Stimulated activated CD8-positive, alpha-beta memory T cell treated with anti-CD3 and anti-CD28 coated beads, Interleukin-4, amount 100 ng/mL, for 24 hours (primary cell): ENCODE results near the gene TSPAN9.

Source experiments
- DNase-seq: peaks from one replicate; pipeline ENCODE4 v3.0.0-alpha.2; 2020; ENCODE audit warnings: low read depth

Gene TSPAN9

DNA sequence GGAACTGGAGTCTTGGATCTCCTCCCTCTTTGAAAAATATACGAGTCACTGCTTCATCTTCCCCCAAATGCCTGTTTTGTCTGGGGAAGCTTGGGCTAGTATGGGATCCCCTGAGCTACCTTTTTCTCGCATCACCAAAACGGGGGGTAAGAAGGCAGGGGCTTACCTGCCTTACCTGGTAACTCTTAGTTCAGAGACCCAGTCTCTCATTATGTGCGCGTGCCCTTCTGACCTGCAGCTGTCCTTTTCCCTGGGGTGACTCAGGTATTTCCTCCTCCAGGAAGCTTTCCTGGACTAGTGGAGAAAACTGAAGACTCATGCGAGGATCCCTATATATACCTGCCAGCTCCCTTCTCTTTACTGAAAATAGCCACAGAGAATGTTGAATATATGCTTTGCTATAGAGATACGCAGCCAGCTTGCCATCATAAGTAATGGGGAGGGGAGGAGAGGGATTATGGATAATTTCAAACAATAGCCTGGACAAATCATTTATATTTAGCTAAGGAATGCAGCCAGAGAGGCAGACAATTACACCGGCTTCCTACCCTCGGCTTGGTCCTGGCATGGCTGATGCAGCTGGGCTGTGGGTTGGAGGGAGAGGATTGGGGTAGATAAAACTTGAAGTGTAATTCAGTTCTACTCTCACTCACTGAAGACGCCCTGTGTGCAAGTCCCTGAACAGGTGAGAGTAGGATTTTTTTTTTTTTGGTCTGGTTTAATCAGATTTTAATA, 1.1 kb downstream of the TSPAN9 start:
- DNase-seq, result no peak

DNA sequence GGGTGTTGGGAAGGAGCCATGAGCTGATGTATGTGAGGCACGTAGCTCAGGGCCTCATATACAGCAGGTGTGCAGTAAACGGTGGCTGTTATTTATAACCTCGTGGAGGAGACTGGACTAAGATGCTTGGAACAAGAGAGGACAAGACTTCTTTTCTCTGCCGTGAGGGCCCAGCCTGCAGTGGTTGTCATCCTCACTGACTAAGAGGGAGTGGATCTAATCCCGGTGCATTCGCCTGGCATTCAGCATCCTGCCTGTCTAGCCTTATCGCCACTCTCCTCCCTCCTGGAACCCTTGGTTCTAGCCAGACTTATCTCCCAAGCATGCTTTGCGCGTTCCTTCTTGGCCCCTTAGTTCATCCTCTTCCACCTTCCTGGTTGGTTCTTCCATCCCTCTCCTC, 3.9 kb downstream of the TSPAN9 start:
- DNase-seq, result no peak

DNA sequence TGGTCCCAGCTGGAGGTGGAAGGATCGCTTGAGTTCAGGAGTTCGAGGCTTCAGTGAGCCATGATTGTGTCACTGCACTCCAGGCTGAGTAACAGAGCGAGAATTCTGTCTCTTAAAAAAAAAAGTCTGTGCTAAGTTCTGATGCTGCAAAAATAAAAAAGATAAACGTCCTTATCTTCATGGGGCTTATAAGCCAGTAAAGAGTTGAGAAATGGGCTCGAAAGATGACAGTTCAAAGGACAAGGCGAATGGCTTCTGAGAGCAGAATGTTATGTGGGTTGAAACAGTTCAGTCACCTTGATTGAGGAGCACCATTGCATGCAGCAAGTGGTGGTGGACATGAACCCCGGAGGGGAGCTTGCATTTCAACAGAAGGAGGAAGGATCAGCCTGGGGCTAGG, 4.7 kb downstream of the TSPAN9 start:
- no peak for DNase-seq

DNA sequence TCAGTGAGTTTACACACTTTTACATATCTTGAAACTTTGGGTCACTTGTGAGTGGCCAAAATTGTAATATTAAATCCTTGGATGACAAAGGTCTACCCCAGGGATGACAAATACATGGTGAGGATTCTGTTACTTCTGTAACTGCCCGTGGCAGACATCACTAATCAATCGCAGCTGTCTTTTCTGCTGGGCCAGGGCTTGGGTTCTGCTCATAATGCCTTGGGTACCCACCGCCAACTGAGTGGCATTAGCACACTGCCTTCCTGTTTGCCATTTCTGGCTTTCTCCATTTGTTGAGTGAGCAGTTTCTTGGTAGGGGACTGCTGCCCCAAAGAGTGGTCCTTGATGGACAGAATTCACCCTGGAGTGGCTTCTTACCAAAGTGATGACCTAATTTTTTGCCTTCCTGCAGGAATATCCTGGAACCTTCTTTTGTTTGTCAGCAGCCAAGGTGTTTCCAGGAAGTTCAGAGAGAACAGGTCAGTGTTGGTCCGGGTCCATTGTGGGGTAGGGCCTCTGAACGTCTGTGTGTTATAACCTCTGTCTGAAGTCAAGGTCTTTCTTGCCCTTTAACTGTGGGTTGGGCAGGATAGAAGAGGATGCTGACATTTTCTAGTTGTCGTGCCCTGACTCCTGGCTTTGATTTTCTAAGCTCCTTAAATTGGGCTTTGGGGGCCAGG, 6.2 kb downstream of the TSPAN9 start:
- DNase-seq, result no peak

DNA sequence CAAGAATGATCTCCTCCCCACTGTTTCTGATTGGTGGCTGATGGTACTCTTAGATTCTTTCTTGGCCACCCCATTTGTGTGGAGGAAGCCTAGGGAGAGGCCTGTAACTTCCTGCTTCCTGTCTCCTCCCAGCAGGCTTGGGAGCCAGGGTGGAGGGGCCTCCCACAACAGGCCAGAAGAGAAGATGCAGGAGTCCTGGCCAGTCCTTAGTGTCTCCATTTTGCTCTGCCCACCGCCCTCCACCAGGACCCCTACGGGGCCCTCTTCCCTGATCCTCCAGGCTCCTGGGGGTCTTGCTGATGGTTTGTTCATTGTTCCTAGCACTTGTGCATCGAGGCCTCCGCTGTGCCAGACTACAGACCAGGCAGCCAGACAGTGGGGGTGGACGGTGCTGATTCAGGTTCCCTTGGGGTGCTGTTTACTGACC, 6.8 kb downstream of the TSPAN9 start:
- DNase-seq, result no peak

DNA sequence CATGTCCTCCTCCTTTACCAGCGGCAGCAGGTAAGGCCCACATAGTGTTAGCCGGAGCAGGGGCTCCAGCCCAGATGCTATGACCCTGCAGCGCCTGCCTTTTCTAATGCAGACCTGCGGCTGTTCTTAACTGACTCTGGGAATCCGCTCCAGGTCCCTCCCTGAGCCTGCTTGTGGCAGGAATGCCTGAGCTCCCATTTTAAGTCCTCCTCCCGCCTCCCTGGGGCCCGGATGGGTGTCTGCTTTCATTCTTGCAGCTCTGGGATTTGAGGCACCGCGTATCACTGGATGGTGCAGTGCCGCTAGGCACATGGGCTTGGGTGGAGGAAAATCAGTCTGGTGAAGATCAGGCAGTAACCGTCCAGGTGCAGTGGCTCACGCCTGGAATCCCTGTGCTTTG, 7.6 kb downstream of the TSPAN9 start:
- no peak for DNase-seq

DNA sequence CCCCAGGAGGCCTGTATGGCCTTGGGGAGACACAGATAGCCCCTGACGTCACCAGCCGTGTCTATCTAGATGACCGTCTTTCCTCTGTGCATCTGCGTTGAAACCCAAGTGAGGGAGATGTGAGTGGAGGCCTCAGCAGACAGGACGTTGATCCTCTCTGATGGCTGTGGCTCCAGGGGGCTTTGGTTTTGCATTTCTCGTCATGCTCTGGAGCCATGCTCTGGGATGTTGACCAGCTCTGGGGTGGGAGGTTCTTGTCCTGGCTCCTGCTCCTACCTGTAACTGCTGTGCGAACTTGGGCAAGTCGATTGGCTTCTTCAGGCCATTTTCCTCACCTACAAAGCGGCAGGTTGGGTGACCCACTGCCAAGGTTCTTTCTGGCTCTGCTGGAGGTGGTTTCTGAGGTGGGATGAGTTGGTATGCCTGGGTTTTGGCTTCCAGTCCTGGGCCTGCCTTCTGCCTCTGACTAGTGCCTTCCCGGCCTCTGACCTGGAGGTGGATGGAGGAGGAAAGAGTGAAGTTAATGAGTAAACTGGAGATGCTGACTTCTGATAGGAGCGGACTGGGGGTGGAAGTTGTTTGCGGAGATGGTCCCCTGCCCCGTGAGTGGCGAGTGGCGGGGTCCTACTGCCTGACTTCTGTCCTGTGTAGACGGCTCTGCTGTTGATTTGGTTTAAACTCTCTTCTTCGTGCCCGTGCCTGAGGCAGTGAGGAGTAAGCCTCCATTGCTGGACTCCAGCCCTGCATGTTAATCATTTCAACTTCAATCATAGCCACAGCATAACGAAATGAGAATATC, 8.4 kb downstream of the TSPAN9 start:
- no peak for DNase-seq

DNA sequence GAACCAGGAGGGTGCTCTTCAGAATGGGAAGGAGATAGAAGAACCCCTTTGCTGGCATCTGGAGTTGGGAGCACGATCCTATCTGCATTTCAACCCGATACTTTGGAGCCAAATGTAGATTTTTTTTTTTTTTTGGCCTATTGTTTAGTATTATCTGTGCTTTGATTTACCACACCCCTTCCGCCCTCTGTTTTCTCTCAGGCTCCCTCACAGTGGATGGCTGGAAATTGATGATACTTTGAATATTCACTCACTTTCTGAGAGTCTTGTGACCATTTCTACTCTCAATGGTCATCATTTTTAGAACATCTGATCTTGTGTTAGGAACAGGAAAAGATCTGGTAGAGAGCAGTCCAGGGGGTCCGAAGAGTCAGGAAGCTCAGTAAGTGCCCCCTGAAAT, 9.0 kb downstream of the TSPAN9 start:
- DNase-seq, result no peak

DNA sequence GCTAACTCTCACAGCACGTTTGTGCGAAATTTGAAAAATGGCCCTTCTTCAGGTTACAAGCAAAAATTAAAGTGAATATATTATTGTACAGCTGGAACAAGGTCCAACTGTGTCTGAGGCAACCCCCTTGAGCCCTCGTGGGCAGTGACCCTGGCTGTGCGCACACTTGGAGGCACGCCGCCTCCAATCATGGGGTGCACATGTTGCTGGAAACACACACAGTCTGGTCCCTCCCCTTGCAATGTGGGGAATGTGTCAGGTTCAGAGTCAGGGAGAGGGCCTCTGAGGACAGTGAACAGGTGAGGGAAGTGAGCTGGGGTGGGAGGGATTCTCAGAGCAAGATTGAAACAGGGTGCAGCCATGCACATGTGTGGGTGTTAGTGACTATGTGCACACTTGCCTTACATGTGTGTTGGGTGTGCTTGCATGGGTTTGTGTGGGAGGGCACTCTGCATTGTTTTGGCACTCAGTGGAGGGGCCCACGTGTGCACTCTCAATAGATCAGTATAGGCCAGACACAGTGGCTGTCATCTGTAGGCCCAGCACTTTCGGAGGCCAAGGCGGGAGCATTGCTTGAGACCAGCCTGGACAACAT, 9.6 kb downstream of the TSPAN9 start:
- no peak for DNase-seq

DNA sequence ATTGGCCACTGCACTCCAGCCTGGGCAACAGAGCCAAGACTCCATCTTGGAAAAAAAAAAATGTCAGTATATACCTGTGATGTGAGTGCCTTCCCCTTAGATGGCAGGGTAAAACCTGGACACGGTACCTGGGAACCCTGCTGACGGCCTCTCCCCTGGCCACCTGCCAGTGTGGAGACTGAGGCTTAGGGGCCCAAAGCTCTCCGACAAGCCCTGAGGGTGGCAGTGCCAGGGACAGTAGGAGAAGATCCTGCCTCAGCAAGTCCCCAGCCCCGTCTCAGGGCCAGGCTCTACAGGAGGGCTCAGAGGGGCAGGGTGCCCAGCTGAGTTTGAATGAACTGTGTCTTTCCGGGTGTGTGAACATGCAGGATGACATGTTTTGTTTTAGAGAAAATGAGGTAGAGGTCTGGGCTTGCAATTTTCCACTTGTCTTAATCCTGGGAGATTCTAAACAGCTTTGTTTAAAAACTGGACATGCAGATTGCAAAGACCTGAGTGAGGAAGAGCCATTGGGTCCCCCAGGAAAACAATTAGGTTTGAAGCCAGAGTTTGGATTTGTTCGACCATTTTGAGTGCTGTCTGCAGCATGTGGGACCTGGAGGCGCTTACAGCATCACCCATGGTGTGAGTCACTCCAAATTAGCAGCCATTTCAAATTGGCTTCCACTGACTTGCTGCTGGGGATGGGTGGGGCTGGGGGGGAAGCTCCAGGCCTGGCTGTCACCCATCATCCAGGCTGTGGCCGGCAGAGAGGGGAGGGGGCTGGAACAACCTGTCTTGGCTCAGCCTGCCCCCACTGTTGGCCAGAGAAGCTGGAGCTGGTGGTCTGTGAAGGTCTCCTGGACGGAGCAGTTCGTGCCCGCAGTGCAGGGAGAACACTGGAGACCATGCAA, 10.8 kb downstream of the TSPAN9 start:
- no peak for DNase-seq

DNA sequence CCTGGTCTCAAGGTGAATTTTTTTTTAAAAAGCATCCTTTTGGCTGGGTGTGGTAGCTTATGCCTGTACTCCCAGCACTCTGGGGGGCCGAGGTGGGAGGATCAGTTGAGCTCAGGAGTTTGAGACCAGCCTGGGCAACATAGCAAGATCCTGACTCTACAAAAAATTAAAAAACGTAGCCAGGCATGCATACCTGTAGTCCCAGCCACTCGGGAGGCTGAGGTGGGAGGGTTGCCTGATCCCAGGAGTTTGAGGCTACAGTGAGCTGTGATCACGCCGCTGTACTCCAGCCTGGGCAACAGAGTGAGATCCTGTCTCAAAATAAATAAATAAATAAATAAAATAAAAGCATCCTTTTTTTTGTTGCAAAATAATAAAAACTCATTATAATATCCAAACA, 12.4 kb downstream of the TSPAN9 start:
- no peak for DNase-seq

DNA sequence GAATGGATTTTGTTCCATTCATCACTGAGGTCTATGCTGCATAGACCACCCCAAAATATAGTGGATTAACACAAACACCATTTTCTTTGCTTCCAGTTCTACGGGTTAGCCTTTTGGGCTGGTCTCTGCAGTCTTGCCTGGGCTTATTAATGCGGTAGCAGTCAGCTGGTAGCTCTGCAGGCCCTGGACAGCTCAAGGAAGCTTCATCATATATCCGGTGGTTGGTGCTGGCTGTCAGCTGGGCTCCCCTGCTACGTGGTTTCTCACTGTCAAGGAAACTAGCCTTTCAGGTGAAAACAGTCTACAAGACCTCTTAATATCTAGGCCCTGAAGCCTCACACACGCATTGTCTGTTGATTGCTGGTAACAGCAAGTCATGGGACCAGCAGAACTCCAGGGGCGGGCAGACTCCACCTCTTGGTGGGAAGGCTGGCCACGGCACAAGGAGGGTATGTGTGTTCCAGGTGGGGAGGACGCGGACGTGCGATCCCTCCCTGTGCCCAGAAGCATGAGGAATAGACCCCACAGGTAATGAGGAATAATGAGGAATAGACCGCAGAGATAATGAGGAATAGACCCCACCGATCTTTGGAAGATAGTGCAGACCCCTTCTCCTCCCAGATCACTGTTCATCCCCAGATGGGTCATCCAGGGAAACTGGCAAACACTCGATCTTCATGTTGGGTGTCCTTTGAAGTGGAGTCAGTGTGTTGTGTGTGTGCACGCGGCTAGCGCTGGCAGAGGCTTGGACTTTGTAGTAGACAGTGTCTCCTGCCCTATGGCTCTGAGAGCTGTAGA, 13.3 kb downstream of the TSPAN9 start:
- DNase-seq, result no peak

DNA sequence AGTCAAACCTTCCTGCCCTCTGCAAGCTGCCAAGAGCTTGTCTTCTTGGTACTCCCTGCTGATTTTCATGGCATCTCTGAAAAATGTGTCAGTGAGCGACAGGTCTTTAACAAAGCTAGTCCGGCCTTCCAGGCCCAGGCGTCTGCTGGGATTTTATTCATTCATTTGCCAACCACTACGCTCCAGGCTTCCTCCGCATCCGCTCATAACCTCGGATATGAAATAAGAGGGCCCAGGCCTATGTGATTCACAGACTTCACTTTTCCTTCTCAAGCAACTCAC, 13.8 kb downstream of the TSPAN9 start:
- DNase-seq, result no peak

DNA sequence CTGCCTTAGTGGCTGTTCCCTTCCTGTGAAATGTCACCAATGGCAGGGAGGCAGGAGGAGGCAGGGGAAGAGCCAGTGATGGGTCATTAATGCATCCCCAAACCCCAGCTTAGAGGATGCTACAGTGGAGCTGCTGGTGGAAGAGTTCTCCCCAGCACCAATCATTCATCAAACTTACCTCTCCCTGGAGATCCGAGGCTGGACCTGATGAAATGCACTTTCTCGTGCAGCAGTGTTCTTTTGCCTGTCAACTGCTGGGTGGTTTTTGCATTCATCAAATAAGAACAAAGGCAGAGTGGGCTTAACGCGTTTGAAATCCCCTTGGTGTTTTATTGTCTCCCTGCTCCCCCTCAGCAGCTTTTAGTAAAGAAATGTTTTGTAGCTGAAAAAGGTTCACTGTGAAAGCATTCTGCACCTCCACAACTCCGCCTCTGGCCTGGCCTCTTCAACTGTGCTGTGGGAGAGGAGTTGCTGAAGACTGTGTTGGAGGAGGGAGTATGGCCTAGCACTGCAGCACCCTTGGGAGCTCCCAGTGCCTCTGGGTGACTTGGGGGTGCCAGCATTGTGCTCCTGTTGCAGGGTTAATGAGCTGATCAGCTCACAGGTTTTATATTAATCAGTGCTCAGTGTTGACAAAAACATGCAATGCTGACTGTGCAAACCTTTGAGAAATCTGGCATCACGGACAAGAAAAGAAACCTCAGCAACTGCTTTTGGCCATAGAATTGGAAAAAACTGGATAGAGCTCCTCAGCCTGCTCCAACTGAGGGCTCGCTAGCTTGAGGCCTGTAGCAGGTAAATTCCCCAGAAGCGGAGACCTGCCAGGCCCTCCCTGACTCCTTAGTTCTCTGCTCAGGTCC, 14.4 kb downstream of the TSPAN9 start:
- DNase-seq, result no peak

DNA sequence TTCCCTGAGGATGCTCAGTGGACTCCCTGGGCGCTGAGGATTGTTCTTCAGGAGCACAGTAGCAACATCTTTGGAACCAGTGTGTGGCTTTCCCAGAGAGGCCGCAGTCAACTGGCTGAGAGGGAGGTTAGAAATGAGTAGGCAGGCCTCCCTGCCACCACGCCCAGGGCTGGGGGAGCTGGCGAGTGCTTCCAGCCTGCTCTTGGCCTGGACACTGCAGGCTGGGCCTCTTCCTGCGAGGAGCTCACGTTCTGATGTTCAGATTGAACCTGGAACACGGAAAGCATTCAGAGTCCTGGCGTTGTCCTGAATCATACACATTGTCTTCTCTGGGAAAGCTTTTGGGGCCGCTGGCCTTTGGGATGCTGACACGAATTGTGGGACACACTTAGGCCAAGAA, 15.6 kb downstream of the TSPAN9 start:
- DNase-seq, result no peak

DNA sequence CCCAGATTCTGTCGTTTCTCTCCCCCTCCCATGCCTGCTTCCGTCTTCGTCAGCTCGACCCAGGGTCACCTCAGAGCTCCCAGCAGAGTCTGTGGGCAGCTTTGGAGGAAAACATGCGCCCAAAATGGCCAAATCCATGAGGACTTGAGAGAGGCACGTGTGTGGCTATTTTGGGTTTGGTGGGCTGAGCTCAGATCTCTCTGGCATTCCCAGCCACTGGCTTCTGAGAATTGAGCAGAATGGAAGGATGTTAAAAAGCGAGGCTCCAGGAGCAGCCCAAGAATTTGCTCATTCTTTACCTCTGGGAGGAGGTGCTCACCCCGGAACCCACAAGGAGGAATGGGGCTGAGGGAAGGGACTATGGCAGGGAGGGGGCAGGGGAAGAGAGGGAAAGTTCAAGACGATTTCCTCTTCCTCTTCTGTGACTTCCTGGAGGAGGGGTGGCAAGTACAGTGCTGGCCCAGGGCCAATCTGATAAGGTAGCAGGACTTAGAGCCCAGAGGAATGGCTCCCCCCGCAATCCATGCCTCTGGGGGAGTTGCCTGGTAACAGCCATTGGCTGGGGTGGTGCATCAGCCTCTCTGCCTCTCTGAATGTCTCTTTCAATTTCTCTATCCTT, 20.1 kb downstream of the TSPAN9 start:
- DNase-seq, result no peak

DNA sequence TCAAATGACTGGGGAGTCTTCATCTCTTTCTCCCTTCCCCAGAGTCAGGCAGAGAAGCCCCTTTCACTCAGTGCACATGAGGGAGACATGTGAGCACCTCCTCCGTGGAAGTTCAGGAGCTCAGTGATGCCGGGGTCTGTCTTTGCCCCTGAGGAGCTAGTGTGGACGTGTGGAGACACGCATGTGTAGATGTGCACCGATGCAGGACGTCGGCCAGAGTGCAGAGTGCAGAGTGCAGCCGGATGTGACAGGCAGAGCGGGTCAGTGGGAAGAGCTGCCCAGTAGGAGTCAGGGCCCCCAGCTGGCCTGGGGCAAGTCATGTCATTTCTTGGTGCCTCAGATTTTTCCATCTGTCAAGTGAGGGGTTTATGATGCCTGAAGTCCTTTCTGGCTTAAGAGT, 20.7 kb downstream of the TSPAN9 start:
- no peak for DNase-seq

DNA sequence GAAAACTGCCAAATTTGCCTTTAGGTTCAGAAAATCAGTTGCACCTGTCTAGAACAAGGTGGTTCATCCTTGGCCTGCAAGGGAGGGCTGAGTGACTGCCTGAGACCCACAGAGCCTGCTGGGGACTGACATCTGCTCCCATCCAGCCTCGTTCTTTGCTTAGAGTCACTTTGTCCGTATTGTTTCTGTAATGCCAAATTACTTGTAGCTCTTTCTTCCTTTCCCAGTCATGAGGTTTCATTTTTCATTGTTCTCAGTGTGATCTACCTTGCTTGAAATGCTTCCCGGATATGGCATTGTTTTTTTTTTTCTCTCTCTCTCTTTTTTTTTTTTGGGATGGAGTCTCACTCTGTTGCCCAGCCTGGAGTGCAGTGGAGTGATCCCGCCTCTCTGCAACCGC, 21.3 kb downstream of the TSPAN9 start:
- no peak for DNase-seq

DNA sequence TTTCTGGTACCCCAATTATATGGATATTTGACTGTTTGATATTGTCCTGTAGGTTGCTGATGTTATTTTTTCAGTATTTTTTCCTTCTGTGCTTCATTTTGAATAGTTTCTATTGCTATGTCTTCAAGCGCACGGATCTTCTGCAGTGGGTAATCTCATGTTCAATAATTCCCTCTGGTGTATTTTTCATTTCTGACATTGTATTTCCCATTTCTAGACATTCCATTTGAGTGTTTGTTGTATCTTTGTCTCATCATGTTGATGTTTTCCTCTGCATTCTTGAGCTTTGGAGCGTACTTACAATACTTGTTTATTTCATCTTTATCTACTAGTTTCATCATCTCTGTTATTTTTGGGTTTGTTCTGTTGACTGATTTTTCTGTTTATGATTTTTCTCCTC, 22.0 kb downstream of the TSPAN9 start:
- DNase-seq, result no peak
